ENCODE results near the gene TMEM50B.

GRCh38 chr21:33487996-33488395 lies 8.2 kb upstream of the TMEM50B start:
- no peak for TF ChIP-seq CTCF (conservative IDR thresholded peaks at IDR 0.05; ENCODE audit: low read length)
- TF ChIP-seq EZH2phosphoT487 (IDR thresholded peaks at IDR 0.05; ENCODE audit: borderline replicate concordance) = no peak

Data from Loucy (cell line).